Neural cell (in vitro differentiated cells): ENCODE results near the gene DTL.

Experiments used
- CTCF ChIP-seq: fragments of 450-650 bp; IDR thresholded peaks from 2 replicates; pipeline ENCODE4 v1.5.1; 2014; ENCODE audit warnings: antibody characterized with exemption, mild to moderate bottlenecking, moderate library complexity; ENCODE audit not compliant: poor library complexity, severe bottlenecking
- EP300 ChIP-seq: fragments of 450-650 bp; conservative IDR thresholded peaks from 2 replicates; pipeline ENCODE4 v1.6.1; 2014; ENCODE audit warnings: antibody characterized with exemption, mild to moderate bottlenecking, moderate library complexity; ENCODE audit not compliant: poor library complexity, severe bottlenecking
- EZH2 ChIP-seq: fragments of 200-600, 300-800 bp; shearing (Covaris generic), sonication (generic); IDR thresholded peaks from 2 replicates; pipeline ENCODE4 v1.6.1; 2014; ENCODE audit warnings: antibody characterized with exemption, low read length, borderline replicate concordance, mild to moderate bottlenecking; ENCODE audit not compliant: insufficient read depth, poor library complexity, severe bottlenecking
- MXI1 ChIP-seq: fragments of 450-650 bp; conservative IDR thresholded peaks from 2 replicates; pipeline ENCODE4 v1.6.1; 2014; ENCODE audit warnings: antibody characterized with exemption, mild to moderate bottlenecking; ENCODE audit not compliant: poor library complexity, severe bottlenecking
- POLR2AphosphoS5 ChIP-seq: IDR thresholded peaks from 2 replicates; pipeline ENCODE4 v1.6.1; 2012
- RAD21 ChIP-seq: fragments of 450-650 bp; conservative IDR thresholded peaks from 2 replicates; pipeline ENCODE4 v1.6.1; 2014; ENCODE audit warnings: antibody characterized with exemption, mild to moderate bottlenecking, moderate library complexity
- REST ChIP-seq: IDR thresholded peaks from 2 replicates; pipeline ENCODE4 v1.6.1; 2012; ENCODE audit warnings: borderline replicate concordance
- SMC3 ChIP-seq: fragments of 450-650 bp; conservative IDR thresholded peaks from 2 replicates; pipeline ENCODE4 v1.6.1; 2014; ENCODE audit warnings: antibody characterized with exemption, mild to moderate bottlenecking, moderate library complexity; ENCODE audit not compliant: poor library complexity
- TAF1 ChIP-seq: IDR thresholded peaks from 2 replicates; pipeline ENCODE4 v1.6.1; 2012; ENCODE audit warnings: low read depth

- no peak for TF ChIP-seq CTCF
- no peak for TF ChIP-seq SMC3
- no peak for TF ChIP-seq EZH2
- TF ChIP-seq EP300, result no peak
- no peak for TF ChIP-seq RAD21
- TF ChIP-seq MXI1, result no peak
- TF ChIP-seq REST, result no peak
- TF ChIP-seq POLR2AphosphoS5, result no peak
- no peak for TF ChIP-seq TAF1
These were observed 102.3 kb downstream of the DTL start for GRCh38 chr1:212137854-212138253.
